LNCAP (cell line): ENCODE data around the gene VIL1.

ENCODE experiments used
- CTCF ChIP-seq: fragments of 450-650 bp; IDR thresholded peaks from 2 replicates; pipeline ENCODE4 v1.5.1; 2017; ENCODE audit warnings: mild to moderate bottlenecking

The VIL1 gene

DNA sequence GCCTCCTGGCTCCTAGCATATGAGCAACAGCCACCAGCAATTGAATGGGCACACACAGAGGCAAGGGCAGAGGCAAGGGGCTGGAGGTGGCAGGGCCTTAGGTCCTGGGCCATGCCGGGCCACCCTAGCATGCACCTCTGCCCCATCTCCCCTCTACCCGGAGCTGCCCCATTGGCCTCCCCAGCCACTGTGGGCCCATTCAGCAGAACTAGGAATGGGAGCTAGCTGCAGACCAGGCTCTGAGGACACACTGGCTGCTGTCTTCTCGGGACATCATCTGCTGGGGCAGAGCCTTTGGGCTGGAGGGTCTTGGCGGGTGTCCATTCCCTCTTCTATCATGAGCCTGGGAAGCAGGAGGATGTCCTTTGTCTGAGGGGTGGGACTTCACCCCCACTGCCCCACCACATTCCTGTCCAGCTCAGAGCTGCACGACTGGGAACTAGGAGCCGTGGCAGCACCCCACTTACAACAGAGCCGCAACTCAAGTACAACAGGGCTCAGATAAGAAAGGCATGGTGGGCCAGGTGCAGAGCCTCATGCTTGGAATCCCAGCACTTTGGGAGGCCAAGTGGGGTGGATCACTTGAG, 800 bp downstream of the VIL1 start:
- TF ChIP-seq CTCF: no peak

DNA sequence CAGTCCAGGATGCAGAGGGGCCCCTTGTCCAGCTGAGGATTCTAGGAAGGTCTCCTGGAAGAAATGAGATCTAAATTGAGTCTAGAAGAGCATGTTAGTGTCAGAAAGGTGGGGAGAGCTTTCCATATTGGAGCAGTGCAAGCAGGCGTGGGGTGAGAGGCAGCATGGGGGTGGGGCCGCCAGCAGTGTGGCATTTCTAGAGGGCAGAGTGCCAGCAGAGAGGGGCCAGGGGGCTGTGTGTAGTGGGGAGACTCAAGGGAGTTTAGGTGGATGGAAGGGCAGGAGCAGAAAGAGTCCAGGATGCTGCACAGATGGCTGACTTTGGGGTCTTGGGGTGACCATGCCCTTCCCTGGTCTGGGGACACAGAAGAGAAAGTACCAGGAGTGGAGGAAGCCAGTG, 2.1 kb downstream of the VIL1 start:
- no peak for TF ChIP-seq CTCF

GRCh38 chr2:218422403-218423086, 3.6 kb downstream of the VIL1 start:
- TF ChIP-seq CTCF: no peak

DNA sequence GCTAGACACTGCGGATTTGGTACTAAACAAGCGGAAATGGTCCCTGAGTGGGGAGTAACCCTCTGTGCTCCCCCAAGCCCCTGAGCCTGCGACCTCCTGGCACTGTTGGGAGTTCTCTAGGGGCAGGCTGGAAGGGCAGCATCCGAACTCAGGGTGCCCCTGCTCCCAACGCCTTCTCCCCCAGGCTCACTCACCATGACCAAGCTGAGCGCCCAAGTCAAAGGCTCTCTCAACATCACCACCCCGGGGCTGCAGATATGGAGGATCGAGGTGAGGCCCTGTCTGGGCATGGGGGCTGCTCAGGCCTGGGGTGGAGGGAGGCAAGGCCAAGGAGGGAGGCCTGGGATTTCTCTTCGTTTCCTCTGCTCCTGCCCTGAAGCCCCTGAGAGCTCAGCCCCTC, 4.7 kb downstream of the VIL1 start:
- TF ChIP-seq CTCF: no peak

GRCh38 chr2:218425531-218425930, 6.6 kb downstream of the VIL1 start:
- TF ChIP-seq CTCF: no peak

DNA sequence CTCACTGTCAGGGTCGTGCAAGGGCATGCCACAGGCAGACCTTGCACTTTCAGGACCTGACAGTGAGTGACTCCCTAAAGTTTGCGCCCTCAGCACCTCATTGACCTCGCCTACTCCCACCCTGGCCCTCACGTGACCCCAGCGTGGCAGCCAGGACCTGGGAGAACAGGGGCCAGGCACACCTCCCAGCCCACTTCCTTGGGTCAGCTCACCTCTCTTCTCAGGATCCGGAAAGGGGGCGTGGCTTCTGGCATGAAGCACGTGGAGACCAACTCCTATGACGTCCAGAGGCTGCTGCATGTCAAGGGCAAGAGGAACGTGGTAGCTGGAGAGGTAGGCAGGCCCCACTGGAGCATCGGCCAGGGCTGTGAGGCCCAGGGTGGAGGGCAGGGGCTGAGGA, 8.8 kb downstream of the VIL1 start:
- no peak for TF ChIP-seq CTCF

- no peak for TF ChIP-seq CTCF
Observed at GRCh38 chr2:218428846-218429558, 10.1 kb downstream of the VIL1 start.
